ENCODE measurements around the gene IL25. TPM values are rescaled to one million over a fixed set of nuclear protein-coding genes. Genes with fewer than 3 reads are reported as not detected.

Gene IL25
- total and polyA plus RNA-seq, 2 of the 4 experiments (the other 2 are of a cell fraction): not detected

DNA sequence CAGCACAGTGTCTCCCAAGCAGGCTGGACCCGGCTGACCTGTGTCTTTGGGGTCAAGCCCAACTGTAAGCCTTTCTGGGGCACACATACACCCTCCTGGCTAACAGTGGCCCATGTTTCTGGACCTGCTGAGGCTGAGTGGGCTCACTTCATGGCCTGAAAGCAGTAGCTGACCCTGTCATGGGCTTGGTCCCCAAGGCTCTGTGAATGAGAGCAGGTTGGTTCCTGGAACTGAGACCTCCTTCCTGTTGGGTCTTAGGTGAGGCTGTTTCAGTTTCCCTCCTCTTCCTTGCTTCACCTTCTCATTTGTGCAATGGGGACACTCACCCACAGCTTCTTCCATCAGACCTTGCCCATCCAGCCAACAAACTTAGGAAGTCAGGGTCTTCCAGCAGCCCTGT, 744 bp upstream of the IL25 start:
- H3K27me3 ChIP-seq (ENCODE audit: control insufficient read depth, insufficient read depth, low read length): peaks cover 42% of the 10 kb centered on the region
- in situ Hi-C loops (cut with MboI; ENCODE audit: low sequenced_read_pairs) (loop anchor here (10.0 kb wide), 1 partner anchor 47 kb away; the partner anchor contains the start of gene PABPN1), dilution Hi-C loops (cut with HindIII; ENCODE audit: low sequenced_read_pairs, unreplicated experiment) (no loop called here), intact Hi-C loops (cut with micrococcal nuclease) (no loop called here)
- BruUV-seq (replicated peaks): no TSS peak
- no peak overlapping the region for H3K56ac ChIP-seq (ENCODE audit: extremely low read depth, insufficient read depth, low read length)
- peaks cover 3% of the 10 kb centered on the region; the same call in 1 of the 2 replicates for H3K4me1 ChIP-seq (ENCODE audit: control insufficient read depth, insufficient read depth, low read length)
- no peaks in the 10 kb centered on the region for H3K9me3 ChIP-seq (ENCODE audit: control insufficient read depth, insufficient read depth, low read length)
- ATAC-seq (ENCODE audit: low read depth) (no peak), DNase-seq (no peak)
- H3K4me2 ChIP-seq (ENCODE audit: low read depth, low read length): no peak overlapping the region
- H3K4me3 ChIP-seq (ENCODE audit: insufficient read depth, low read depth, low read length): no peak overlapping the region
- H3K4ac ChIP-seq (ENCODE audit: low read depth, low read length): no peak overlapping the region
- H2BK15ac ChIP-seq (ENCODE audit: low read depth, low read length): no peak overlapping the region
- H2BK20ac ChIP-seq (ENCODE audit: low read depth, low read length): no peak overlapping the region
- H2AK5ac ChIP-seq (ENCODE audit: low read depth, low read length): no peak overlapping the region
- H3K9me1 ChIP-seq (ENCODE audit: insufficient read depth, low read length): peaks cover 5% of the 10 kb centered on the region; the same call in 1 of the 2 replicates
- H3K79me1 ChIP-seq (ENCODE audit: low read depth in 1 of 2, low read length in 2 of 2): no peaks in the 10 kb centered on the region
- no CpG with 5 or more reads among the region's 1 CpG for WGBS, 2 experiments (ENCODE audit: extremely low coverage in 2 of 2, insufficient read length in 1 of 2)
- H2BK120ac ChIP-seq (ENCODE audit: low read depth, low read length): no peak overlapping the region
- POLR2A ChIA-PET (ENCODE audit: unreplicated experiment): no interaction called here
- no peak overlapping the region for H3K27ac ChIP-seq (ENCODE audit: insufficient read depth, low read length)
- no peak overlapping the region for H4K5ac ChIP-seq (ENCODE audit: low read depth, low read length)
- no peak overlapping the region for H3K14ac ChIP-seq (replicated peaks; ENCODE audit: low read depth, low read length)
- H4K20me1 ChIP-seq (ENCODE audit: insufficient read depth, low read length): no peaks in the 10 kb centered on the region
- CTCF ChIA-PET: no interaction called here
- no peaks in the 10 kb centered on the region for H3K36me3 ChIP-seq (ENCODE audit: control insufficient read depth, insufficient read depth, low read length)
- no peak overlapping the region for H3K23ac ChIP-seq (ENCODE audit: low read depth, low read length)
- no peak overlapping the region for H3K9ac ChIP-seq (ENCODE audit: low read depth, low read length)
- no peak overlapping the region for H2AK9ac ChIP-seq (replicated peaks; ENCODE audit: low read depth, low read length, poor library complexity)
- no peak overlapping the region for H2AFZ ChIP-seq (replicated peaks; ENCODE audit: low read length, poor library complexity)
- no peak overlapping the region for H4K91ac ChIP-seq (ENCODE audit: insufficient read depth, low read depth, low read length)
- no peak overlapping the region for H4K8ac ChIP-seq (ENCODE audit: low read depth in 2 of 2, low read length in 2 of 2)
- H2BK5ac ChIP-seq (ENCODE audit: low read depth, low read length, poor library complexity, severe bottlenecking): no peak overlapping the region
- no peak for TF ChIP-seq SMC3 (IDR thresholded peaks at IDR 0.05; ENCODE audit: low read depth, low read length)
- no peak for TF ChIP-seq FOS (IDR thresholded peaks at IDR 0.05; ENCODE audit: low read depth, low read length)
- no peak for TF ChIP-seq CEBPB (IDR thresholded peaks at IDR 0.05; ENCODE audit: low read depth, low read length)
- TF ChIP-seq RAD21 (IDR thresholded peaks at IDR 0.05; ENCODE audit: low read length): no peak
- TF ChIP-seq NFE2L2 (IDR thresholded peaks at IDR 0.05; ENCODE audit: low read depth, low read length): no peak
- TF ChIP-seq, protein P1, sequence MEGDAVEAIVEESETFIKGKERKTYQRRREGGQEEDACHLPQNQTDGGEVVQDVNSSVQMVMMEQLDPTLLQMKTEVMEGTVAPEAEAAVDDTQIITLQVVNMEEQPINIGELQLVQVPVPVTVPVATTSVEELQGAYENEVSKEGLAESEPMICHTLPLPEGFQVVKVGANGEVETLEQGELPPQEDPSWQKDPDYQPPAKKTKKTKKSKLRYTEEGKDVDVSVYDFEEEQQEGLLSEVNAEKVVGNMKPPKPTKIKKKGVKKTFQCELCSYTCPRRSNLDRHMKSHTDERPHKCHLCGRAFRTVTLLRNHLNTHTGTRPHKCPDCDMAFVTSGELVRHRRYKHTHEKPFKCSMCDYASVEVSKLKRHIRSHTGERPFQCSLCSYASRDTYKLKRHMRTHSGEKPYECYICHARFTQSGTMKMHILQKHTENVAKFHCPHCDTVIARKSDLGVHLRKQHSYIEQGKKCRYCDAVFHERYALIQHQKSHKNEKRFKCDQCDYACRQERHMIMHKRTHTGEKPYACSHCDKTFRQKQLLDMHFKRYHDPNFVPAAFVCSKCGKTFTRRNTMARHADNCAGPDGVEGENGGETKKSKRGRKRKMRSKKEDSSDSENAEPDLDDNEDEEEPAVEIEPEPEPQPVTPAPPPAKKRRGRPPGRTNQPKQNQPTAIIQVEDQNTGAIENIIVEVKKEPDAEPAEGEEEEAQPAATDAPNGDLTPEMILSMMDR (conservative IDR thresholded peaks at IDR 0.05; ENCODE audit: low read depth, low read length): no peak
- TF ChIP-seq RFX5 (IDR thresholded peaks at IDR 0.05; ENCODE audit: low read depth, low read length): no peak
- no peak for TF ChIP-seq CHD1 (IDR thresholded peaks at IDR 0.05; ENCODE audit: low read depth, low read length)
- no peak for TF ChIP-seq BHLHE40 (IDR thresholded peaks at IDR 0.05; ENCODE audit: low read depth, low read length)
- TF ChIP-seq POLR2A (IDR thresholded peaks at IDR 0.05; ENCODE audit: low read depth, low read length): no peak
- TF ChIP-seq MXI1 (IDR thresholded peaks at IDR 0.05; ENCODE audit: borderline replicate concordance, low read depth, low read length): no peak
- TF ChIP-seq MAZ (IDR thresholded peaks at IDR 0.05; ENCODE audit: borderline replicate concordance, low read depth, low read length): no peak
- no peak for TF ChIP-seq MAFK (IDR thresholded peaks at IDR 0.05; ENCODE audit: low read depth, low read length)
- TF ChIP-seq USF2 (IDR thresholded peaks at IDR 0.05; ENCODE audit: low read depth, low read length): no peak
- TF ChIP-seq RCOR1 (IDR thresholded peaks at IDR 0.05; ENCODE audit: insufficient replicate concordance, low read length): no peak
- no peak for TF ChIP-seq ELK1 (IDR thresholded peaks at IDR 0.05; ENCODE audit: borderline replicate concordance, low read depth, low read length)
- H3K18ac ChIP-seq (ENCODE audit: low read depth, low read length): no peak overlapping the region
